H1 (cell line): ENCODE results near the gene AFTPH. TPM values are rescaled to one million over a fixed set of nuclear protein-coding genes. Genes with fewer than 3 reads are reported as not detected.
A peak's percentile ranks its signal among the peaks of the same experiment; 100 is the strongest.

Source experiments
- CTCF ChIA-PET: fragments of 300-600 bp; sonication (Branson Sonifier 250); formaldehyde crosslinking; loops from one replicate; lab custom pipeline; 2021; ENCODE audit not compliant: partially characterized antibody; lab: Charles Lee
- POLR2A ChIA-PET: fragments of 300-600 bp; sonication (Branson Sonifier 250); formaldehyde crosslinking; loops from one replicate; lab custom pipeline; 2021; ENCODE audit warnings: inconsistent platforms; ENCODE audit not compliant: partially characterized antibody; lab: Charles Lee
- DNase-seq, 2 experiments: peaks; one replicate each; pipeline versions ENCODE4 v3.0.0 to v3.0.0-alpha.2; 2010 to 2022; ENCODE audit warnings: low spot score in 2 of 2, low read depth in 1 of 2, mixed read lengths in 1 of 2
- FAIRE-seq: peaks from 2 replicates; lab custom pipeline; 2011; peaks lifted over from hg19 to GRCh38; lab: Jason Lieb, UNC
- H2AFZ ChIP-seq: 2 replicates; pipeline ENCODE4 v1.8.1; 2012; ENCODE audit warnings: low read length, inconsistent platforms
- H2AK5ac ChIP-seq: 2 replicates; pipeline ENCODE4 v1.6.1; 2013; ENCODE audit warnings: low read depth, low read length
- H2BK120ac ChIP-seq: replicated peaks from 2 replicates; pipeline ENCODE3; 2013; ENCODE audit warnings: low read depth, low read length, inconsistent platforms
- H2BK12ac ChIP-seq: 2 replicates; pipeline ENCODE4 v1.6.1; 2013; ENCODE audit warnings: low read depth, low read length
- H2BK15ac ChIP-seq: 2 replicates; pipeline ENCODE4 v1.6.1; 2013; ENCODE audit warnings: low read length
- H2BK20ac ChIP-seq: 2 replicates; pipeline ENCODE4 v1.6.1; 2013; ENCODE audit warnings: low read length
- H2BK5ac ChIP-seq: 2 replicates; pipeline ENCODE4 v1.6.1; 2013; ENCODE audit warnings: low read depth, low read length
- H3K14ac ChIP-seq: 2 replicates; pipeline ENCODE4 v1.6.1; 2013; ENCODE audit warnings: inconsistent platforms; ENCODE audit not compliant: insufficient read length
- H3K18ac ChIP-seq: 2 replicates; pipeline ENCODE4 v1.6.1; 2013; ENCODE audit warnings: low read length; ENCODE audit errors: extremely low read depth
- H3K23ac ChIP-seq: 2 replicates; pipeline ENCODE4 v1.6.1; 2013; ENCODE audit warnings: inconsistent platforms; ENCODE audit not compliant: insufficient read length
- H3K23me2 ChIP-seq: 2 replicates; pipeline ENCODE4 v1.6.1; 2013; ENCODE audit warnings: low read depth, low read length
- H3K27ac ChIP-seq: 2 replicates; pipeline ENCODE4 v1.6.1; 2011; ENCODE audit warnings: low read depth, low read length, inconsistent platforms
- H3K27me3 ChIP-seq, 4 experiments: replicated peaks in 1 of 4; 1 replicate in 1 of 4; 2 replicates in 3 of 4; pipeline versions ENCODE4 v1.6.1 to v1.8.1; 2011 to 2013; ENCODE audit warnings: low read length in 3 of 4, mild to moderate bottlenecking in 3 of 4, inconsistent platforms in 2 of 4, mixed read lengths in 2 of 4, moderate library complexity in 1 of 4; ENCODE audit not compliant: control insufficient read depth in 3 of 4, insufficient read depth in 3 of 4; ENCODE audit errors: extremely low read depth in 1 of 4
- H3K36me3 ChIP-seq, 4 experiments: 2 replicates each; pipeline versions ENCODE4 v1.6.1 to v1.8.1; 2011 to 2013; ENCODE audit warnings: mild to moderate bottlenecking in 4 of 4, low read length in 3 of 4, moderate library complexity in 2 of 4, control low read depth in 1 of 4, inconsistent platforms in 1 of 4; ENCODE audit not compliant: insufficient read depth in 4 of 4, control insufficient read depth in 2 of 4
- H3K4ac ChIP-seq: replicated peaks from 2 replicates; pipeline ENCODE3; 2013; ENCODE audit warnings: low read length, low read depth, mixed read lengths, inconsistent platforms; ENCODE audit not compliant: insufficient read length
- H3K4me1 ChIP-seq, 4 experiments: replicated peaks in 1 of 4; 1 replicate in 1 of 4; 2 replicates in 3 of 4; pipeline versions ENCODE4 v1.6.1 to v1.8.1; 2011 to 2013; ENCODE audit warnings: low read length in 3 of 4, inconsistent platforms in 2 of 4, mixed read lengths in 1 of 4; ENCODE audit not compliant: insufficient read depth in 4 of 4, control insufficient read depth in 3 of 4
- H3K4me2 ChIP-seq, 2 experiments: 2 replicates each; pipeline versions ENCODE4 v1.6.1 to v1.8.1; 2011 to 2013; ENCODE audit warnings: low read depth in 2 of 2, low read length in 2 of 2, control low read depth in 1 of 2, inconsistent platforms in 1 of 2, mild to moderate bottlenecking in 1 of 2; ENCODE audit not compliant: insufficient read depth in 1 of 2
- H3K4me3 ChIP-seq, 4 experiments: fragments of 200-600, 300-600 bp in 1 of 4; sonication (generic), shearing (Covaris generic), sonication (Bioruptor Twin) in 1 of 4; 2 replicates each; pipeline versions ENCODE4 v1.5.1 to v1.8.1; 2011 to 2016; ENCODE audit warnings: low read length in 4 of 4, low read depth in 3 of 4, control low read depth in 2 of 4, inconsistent platforms in 2 of 4, mild to moderate bottlenecking in 2 of 4, mixed read lengths in 1 of 4, moderate library complexity in 1 of 4; ENCODE audit not compliant: insufficient read depth in 2 of 4; ENCODE audit errors: extremely low read depth in 1 of 4
- H3K56ac ChIP-seq: replicated peaks from 2 replicates; pipeline ENCODE3; 2013; ENCODE audit warnings: low read depth, mild to moderate bottlenecking, mixed read lengths, low read length, inconsistent platforms; ENCODE audit not compliant: insufficient read length
- H3K79me1 ChIP-seq: 2 replicates; pipeline ENCODE4 v1.6.1; 2013; ENCODE audit warnings: low read depth, low read length, control low read depth
- H3K79me2 ChIP-seq, 2 experiments: 2 replicates each; pipeline versions ENCODE4 v1.6.1 to v1.8.1; 2012 to 2013; ENCODE audit warnings: low read length in 2 of 2, mild to moderate bottlenecking in 2 of 2, inconsistent platforms in 1 of 2; ENCODE audit not compliant: insufficient read depth in 2 of 2, control insufficient read depth in 1 of 2
- H3K9ac ChIP-seq, 4 experiments: replicated peaks in 1 of 4; 1 replicate in 1 of 4; 2 replicates in 3 of 4; pipeline versions ENCODE4 v1.6.1 to v1.8.1; 2011 to 2013; ENCODE audit warnings: low read depth in 3 of 4, low read length in 3 of 4, control low read depth in 2 of 4, mild to moderate bottlenecking in 2 of 4, moderate library complexity in 2 of 4, inconsistent platforms in 1 of 4; ENCODE audit errors: extremely low read depth in 1 of 4
- H3K9me3 ChIP-seq, 2 experiments: 2 replicates each; pipeline versions ENCODE4 v1.6.1 to v1.8.1; 2012 to 2013; ENCODE audit warnings: mild to moderate bottlenecking in 2 of 2, moderate library complexity in 2 of 2, control low read depth in 1 of 2, inconsistent platforms in 1 of 2, low read depth in 1 of 2, low read length in 1 of 2, mixed read lengths in 1 of 2; ENCODE audit not compliant: insufficient read depth in 2 of 2
- H4K20me1 ChIP-seq, 2 experiments: replicated peaks in 1 of 2; 2 replicates each; pipeline versions ENCODE3 to v1.8.1; 2011 to 2013; ENCODE audit warnings: inconsistent platforms in 2 of 2, low read length in 2 of 2, mild to moderate bottlenecking in 1 of 2; ENCODE audit not compliant: insufficient read depth in 2 of 2, control insufficient read depth in 1 of 2
- H4K5ac ChIP-seq: 2 replicates; pipeline ENCODE4 v1.6.1; 2013; ENCODE audit warnings: low read length, low read depth, mixed read lengths, inconsistent platforms; ENCODE audit not compliant: insufficient read length
- H4K8ac ChIP-seq: 2 replicates; pipeline ENCODE4 v1.8.0; 2013; ENCODE audit warnings: mild to moderate bottlenecking, moderate library complexity, low read length, inconsistent platforms; ENCODE audit not compliant: insufficient read depth; ENCODE audit errors: extremely low read depth
- H4K91ac ChIP-seq: replicated peaks from 2 replicates; pipeline ENCODE3; 2013; ENCODE audit warnings: low read length, mixed read lengths, inconsistent platforms; ENCODE audit not compliant: insufficient read length
- BACH1 ChIP-seq: IDR thresholded peaks from 2 replicates; pipeline ENCODE4 v1.6.1; 2012; ENCODE audit warnings: low read length, improper control_type of control experiment
- CEBPB ChIP-seq: IDR thresholded peaks from 2 replicates; pipeline ENCODE4 v1.6.1; 2012; ENCODE audit warnings: low read depth, low read length
- EZH2 ChIP-seq: fragments of 200-600 bp; sonication (generic); IDR thresholded peaks from 2 replicates; pipeline ENCODE4 v1.7.1; 2012; ENCODE audit warnings: low read depth, mild to moderate bottlenecking, moderate library complexity, low read length, inconsistent platforms; ENCODE audit not compliant: severe bottlenecking
- GABPA ChIP-seq: IDR thresholded peaks from 2 replicates; pipeline ENCODE4 v1.6.1; 2011; ENCODE audit warnings: mild to moderate bottlenecking, low read length, moderate library complexity, borderline replicate concordance; ENCODE audit not compliant: insufficient read depth
- JUN ChIP-seq: IDR thresholded peaks from 2 replicates; pipeline ENCODE4 v1.6.1; 2011; ENCODE audit warnings: low read depth, mild to moderate bottlenecking, improper control_type of control experiment, low read length
- POLR2A ChIP-seq, 2 experiments: IDR thresholded peaks; 1 replicate in 1 of 2; 2 replicates in 1 of 2; pipeline ENCODE4 v1.6.1; 2011; ENCODE audit warnings: low read depth in 2 of 2, low read length in 2 of 2, mild to moderate bottlenecking in 2 of 2; ENCODE audit errors: control extremely low read depth in 1 of 2
- POU5F1 ChIP-seq: IDR thresholded peaks from 2 replicates; pipeline ENCODE4 v1.6.1; 2011; ENCODE audit warnings: low read depth, mild to moderate bottlenecking, low read length, moderate library complexity
- RBBP5 ChIP-seq: IDR thresholded peaks from 2 replicates; pipeline ENCODE4 v1.7.1; 2012; ENCODE audit warnings: low read depth, mild to moderate bottlenecking, inconsistent platforms, low read length, moderate library complexity, borderline replicate concordance
- SAP30 ChIP-seq: fragments of 300-600 bp; sonication (generic); IDR thresholded peaks from 2 replicates; pipeline ENCODE4 v1.7.1; 2012; ENCODE audit warnings: low read length, moderate library complexity, mild to moderate bottlenecking, inconsistent platforms; ENCODE audit not compliant: insufficient read depth, insufficient replicate concordance
- SRF ChIP-seq: IDR thresholded peaks from 2 replicates; pipeline ENCODE4 v1.6.1; 2011; ENCODE audit warnings: mild to moderate bottlenecking, low read depth, low read length, moderate library complexity
- ZNF274 ChIP-seq: IDR thresholded peaks from 2 replicates; pipeline ENCODE4 v1.7.0; 2012; ENCODE audit warnings: low read length, borderline replicate concordance; ENCODE audit errors: extremely low read depth
- WGBS, 2 experiments: shearing (Covaris generic) in 1 of 2; methylation state at CpG; one replicate each; pipeline versions ENCODE4 v1.1.6 to v1.1.7; 2013 to 2015; ENCODE audit warnings: low lambda C conversion rate in 2 of 2, mixed read lengths in 2 of 2, inconsistent platforms in 1 of 2, low coverage in 1 of 2, missing lambda C conversion rate in 1 of 2; ENCODE audit not compliant: insufficient replicate concordance in 2 of 2, insufficient coverage in 1 of 2, insufficient read length in 1 of 2; ENCODE audit errors: extremely low coverage in 1 of 2, missing lambda C conversion rate in 1 of 2; 5-methylcytosine and 5-hydroxymethylcytosine counted together
- polyA plus RNA-seq, 7 experiments: library from polyadenylated mRNA; depleted of rRNA in 3 of 7; stranded (reverse) in 5 of 7; unstranded in 2 of 7; fragments of >200 nt in 5 of 7; fragments of 200-250 nt in 2 of 7; gene quantifications; 1 replicate in 5 of 7; 2 replicates in 1 of 7; 4 replicates in 1 of 7; pipeline versions ENCODE4 v1.2.1 to v1.2.3, GENCODE V29; 2011 to 2013; ENCODE audit warnings: missing spikeins in 2 of 7, mixed read lengths in 2 of 7
- total RNA-seq: library from RNA; stranded (reverse); fragmentation: NEBNext Ultra II Directional; extraction: Animal tissue kit (Norgen Biotek cat#: 25700); gene quantifications from 2 replicates; pipeline ENCODE4 v1.2.1, GENCODE V29; 2021

The AFTPH gene
- total and polyA plus RNA-seq, 2 of the 8 experiments (the other 6 are each of a cell fraction or from before 2014, with no cell fraction given), result 7.3 to 15.0 TPM

GRCh38 chr2:64482243-64482642 is 41.9 kb upstream of the AFTPH start:
- no peaks in the 10 kb centered on the region; a peak in 1 of 4 replicates for H3K79me2 ChIP-seq
- no peak overlapping the region for H2BK20ac ChIP-seq
- H3K23me2 ChIP-seq, result no peaks in the 10 kb centered on the region
- H3K23ac ChIP-seq, result no peak overlapping the region
- no peak overlapping the region for H3K9ac ChIP-seq
- TF ChIP-seq SAP30, result no peak
- TF ChIP-seq POU5F1, result no peak
- no peak for TF ChIP-seq EZH2
- TF ChIP-seq RBBP5, result no peak
- no peak for TF ChIP-seq ZNF274
- TF ChIP-seq GABPA, result no peak
- no peak for TF ChIP-seq JUN
- TF ChIP-seq POLR2A (IDR thresholded peaks at IDR 0.05; ENCODE audit: control extremely low read depth in 1 of 2, low read depth in 2 of 2, low read length in 2 of 2), result no peak
- no peak for TF ChIP-seq CEBPB
- no peak for TF ChIP-seq BACH1
- TF ChIP-seq SRF, result no peak
- TF ChIP-seq, all 59 proteins: peak for 0
- ChIA-PET POLR2A (interaction anchor here (0.7 to 1.0 kb wide), 2 partner anchors 23 to 587 kb away, joined by 3 read pairs; no protein-coding TSS in a partner anchor), CTCF (interaction anchor here (0.6 to 13.1 kb wide), 8 partner anchors 8 to 206 kb away, joined by 3 to 214 read pairs (median 4); no protein-coding TSS in a partner anchor)
- Histone ChIP-seq H2AFZ (no peak overlapping the region), H2BK15ac (0 out of 2 replicates have a peak overlapping the region, but pooled peaks have one; percentile 5), H3K14ac (no peak overlapping the region), H4K8ac (no peak overlapping the region), H4K91ac (no peak overlapping the region), H3K36me3 (no peaks in the 10 kb centered on the region), H3K4me1 (peaks cover 0 to 7% (median 0%) of the 10 kb centered on the region in 4 experiments; a peak in 1 of 7 replicates), H3K4me2 (no peak overlapping the region), H3K4me3 (no peak overlapping the region), H3K18ac (no peak overlapping the region), H3K27me3 (no peaks in the 10 kb centered on the region), H2BK120ac (no peak overlapping the region), H4K5ac (no peak overlapping the region), H2BK12ac (no peak overlapping the region), H3K56ac (no peak overlapping the region), H3K27ac (no peak overlapping the region), H3K9me3 (no peaks in the 10 kb centered on the region), H2AK5ac (no peak overlapping the region), H3K79me1 (no peaks in the 10 kb centered on the region), H2BK5ac (no peak overlapping the region), H3K4ac (no peak overlapping the region), H4K20me1 (no peaks in the 10 kb centered on the region)
- 88% methylated on average over 1 of the region's 1 CpG; no CpG with 5 or more reads in 1 of the 2 experiments for WGBS, 2 experiments
- DNase-seq (no peak), FAIRE-seq (no peak)
